GM21786 (cell line): ENCODE results near the gene FOXL1.

Experiments
- ATAC-seq: cut with Tn5 transposase; IDR thresholded peaks from one replicate; pipeline ENCODE4 v1.9.1; 2021; ENCODE audit not compliant: unreplicated experiment

Gene FOXL1

GRCh38 chr16:86578061-86578599, at the start of gene FOXL1:
Gene FOXL1, plus strand, starts transcription at chr16:86578549. Its CDS starts 175 bp downstream, at chr16:86578724.
- no peak for ATAC-seq

- no peak for ATAC-seq
Measured at GRCh38 chr16:86529160-86529559, 49.2 kb upstream of the FOXL1 start.

- ATAC-seq: no peak
Measured at GRCh38 chr16:86530251-86531190, 47.8 kb upstream of the FOXL1 start.

- ATAC-seq: no peak
Measured at GRCh38 chr16:86531191-86531545, 47.2 kb upstream of the FOXL1 start.

GRCh38 chr16:86531641-86532525, 46.5 kb upstream of the FOXL1 start:
- no peak for ATAC-seq

- no peak for ATAC-seq
Measured at GRCh38 chr16:86532526-86532815, 45.9 kb upstream of the FOXL1 start.

GRCh38 chr16:86533076-86533475, 45.3 kb upstream of the FOXL1 start:
- no peak for ATAC-seq

- ATAC-seq: no peak
Measured at GRCh38 chr16:86533767-86534351, 44.5 kb upstream of the FOXL1 start.

GRCh38 chr16:86534779-86535615, 43.4 kb upstream of the FOXL1 start:
- no peak for ATAC-seq

GRCh38 chr16:86536621-86537020, 41.7 kb upstream of the FOXL1 start:
- ATAC-seq: no peak

- no peak for ATAC-seq
Measured at GRCh38 chr16:86537486-86537885, 40.9 kb upstream of the FOXL1 start.

GRCh38 chr16:86538196-86538780, 40.1 kb upstream of the FOXL1 start:
- no peak for ATAC-seq

GRCh38 chr16:86540894-86541293, 37.5 kb upstream of the FOXL1 start:
- no peak for ATAC-seq

- ATAC-seq: no peak
Measured at GRCh38 chr16:86541560-86541959, 36.8 kb upstream of the FOXL1 start.

GRCh38 chr16:86542756-86543750, 35.3 kb upstream of the FOXL1 start:
- no peak for ATAC-seq

GRCh38 chr16:86545481-86545880, 32.9 kb upstream of the FOXL1 start:
- ATAC-seq: no peak

GRCh38 chr16:86545954-86546637, 32.3 kb upstream of the FOXL1 start:
- ATAC-seq: no peak

GRCh38 chr16:86546638-86547013, 31.7 kb upstream of the FOXL1 start:
- ATAC-seq: no peak
